ENCODE data around the gene ZNF789. TPM values are rescaled to one million over a fixed set of nuclear protein-coding genes. Genes with fewer than 3 reads are reported as not detected.
"Not testable (repeated sequence)": the region's sequence is repeated elsewhere in the genome, so short reads cannot be mapped to it uniquely, and the experiment has no call there.

ZNF789 gene
- total and polyA plus RNA-seq, 8 donors, result 3.6 to 21.9 (median 4.8) TPM

DNA sequence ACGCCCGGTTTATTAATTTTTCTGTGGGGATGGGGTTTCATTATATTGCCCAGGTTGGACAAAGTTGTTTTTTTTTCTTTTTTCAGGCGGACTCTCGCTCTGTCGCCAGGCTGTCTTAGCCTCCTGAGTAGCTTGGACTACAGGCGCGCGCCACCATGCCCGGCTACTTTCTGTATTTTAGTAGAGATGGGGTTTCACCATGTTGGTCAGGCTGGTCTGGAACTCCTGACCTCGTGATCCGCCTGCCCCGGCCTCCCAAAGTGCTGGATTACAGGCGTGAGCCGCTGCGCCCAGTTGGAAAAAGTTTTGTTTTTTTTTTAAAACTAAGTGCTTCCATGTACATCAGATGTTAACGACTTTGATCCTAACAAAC, 27.9 kb downstream of the ZNF789 start:
- H3K4me1 ChIP-seq, result peaks cover 2 to 16% (median 16%) of the 10 kb centered on the region in 3 donors
- peaks cover 0 to 3% (median 0%) of the 10 kb centered on the region in 3 donors for H3K36me3 ChIP-seq
- no peaks in the 10 kb centered on the region for H3K27me3 ChIP-seq
- no peaks in the 10 kb centered on the region for H3K9me3 ChIP-seq
- DNase-seq (no peak), FAIRE-seq (no peak), ATAC-seq (no peak)
- TF ChIP-seq, protein P1, sequence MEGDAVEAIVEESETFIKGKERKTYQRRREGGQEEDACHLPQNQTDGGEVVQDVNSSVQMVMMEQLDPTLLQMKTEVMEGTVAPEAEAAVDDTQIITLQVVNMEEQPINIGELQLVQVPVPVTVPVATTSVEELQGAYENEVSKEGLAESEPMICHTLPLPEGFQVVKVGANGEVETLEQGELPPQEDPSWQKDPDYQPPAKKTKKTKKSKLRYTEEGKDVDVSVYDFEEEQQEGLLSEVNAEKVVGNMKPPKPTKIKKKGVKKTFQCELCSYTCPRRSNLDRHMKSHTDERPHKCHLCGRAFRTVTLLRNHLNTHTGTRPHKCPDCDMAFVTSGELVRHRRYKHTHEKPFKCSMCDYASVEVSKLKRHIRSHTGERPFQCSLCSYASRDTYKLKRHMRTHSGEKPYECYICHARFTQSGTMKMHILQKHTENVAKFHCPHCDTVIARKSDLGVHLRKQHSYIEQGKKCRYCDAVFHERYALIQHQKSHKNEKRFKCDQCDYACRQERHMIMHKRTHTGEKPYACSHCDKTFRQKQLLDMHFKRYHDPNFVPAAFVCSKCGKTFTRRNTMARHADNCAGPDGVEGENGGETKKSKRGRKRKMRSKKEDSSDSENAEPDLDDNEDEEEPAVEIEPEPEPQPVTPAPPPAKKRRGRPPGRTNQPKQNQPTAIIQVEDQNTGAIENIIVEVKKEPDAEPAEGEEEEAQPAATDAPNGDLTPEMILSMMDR (IDR thresholded peaks at IDR 0.05), result no peak
- 41 to 42% methylated on average over 16 of the region's 16 CpGs for WGBS, 2 donors
- peak overlapping the region; percentile 75 to 92 (median 86) for H3K27ac ChIP-seq
- intact Hi-C loops (cut with DNase I), result no loop called here
- H3K4me3 ChIP-seq, result peak overlapping the region; percentile 70 to 82 (median 82)

DNA sequence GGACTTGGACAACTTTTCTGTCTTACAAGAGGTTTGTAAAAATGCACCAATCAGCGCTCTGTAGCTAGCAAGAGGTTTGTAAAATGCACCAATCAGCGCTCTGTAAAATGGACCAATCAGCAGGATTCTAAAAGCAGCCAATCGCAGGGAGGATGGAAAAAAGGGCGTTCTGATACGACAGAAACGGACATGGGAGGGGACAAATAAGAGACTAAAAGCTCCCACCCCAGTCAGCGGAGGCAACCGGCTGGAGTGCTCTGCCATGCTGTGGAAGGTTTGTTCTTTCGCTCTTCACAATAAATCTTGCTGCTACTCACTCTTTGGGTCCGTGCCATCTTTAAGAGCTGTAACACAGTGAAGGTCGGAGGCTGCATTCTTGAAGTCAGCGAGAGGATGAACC, 28.5 kb downstream of the ZNF789 start:
- ATAC-seq; H3K36me3 ChIP-seq; H3K9me3 ChIP-seq; H3K27ac ChIP-seq; H3K4me3 ChIP-seq; intact Hi-C loops (cut with DNase I); DNase-seq; H3K27me3 ChIP-seq; FAIRE-seq: not testable (repeated sequence)
- 91 to 92% methylated on average over 12 of the region's 12 CpGs for WGBS, 2 donors
- peaks cover 6 to 22% (median 22%) of the 10 kb centered on the region in 3 donors for H3K4me1 ChIP-seq

DNA sequence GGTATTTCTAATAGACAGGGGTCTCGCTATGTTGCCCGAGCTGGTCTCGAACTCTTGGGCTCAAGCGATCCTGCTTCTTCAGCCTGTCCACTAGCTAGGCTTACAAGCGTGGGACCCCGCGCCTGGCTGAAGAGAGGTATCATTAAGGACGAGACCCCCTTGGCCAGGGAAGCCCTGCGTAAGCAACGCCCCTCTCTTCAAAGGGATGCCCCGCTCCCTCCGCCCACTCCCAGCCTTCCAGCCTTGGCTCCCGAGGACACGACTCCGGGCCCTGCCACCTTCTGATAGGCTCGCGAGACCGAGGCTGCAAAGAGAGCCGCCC, 31.6 kb downstream of the ZNF789 start:
- TF ChIP-seq, protein P1 (IDR thresholded peaks at IDR 0.05), result no peak
- no peaks in the 10 kb centered on the region for H3K27me3 ChIP-seq
- WGBS, 2 donors, result 5 to 6% methylated on average over 19 of the region's 19 CpGs
- no peak for FAIRE-seq
- intact Hi-C loops (cut with DNase I), result no loop called here
- peak overlapping the region; percentile 70 to 93 (median 80) for H3K27ac ChIP-seq
- peaks cover 10 to 25% (median 13%) of the 10 kb centered on the region in 3 donors for H3K4me1 ChIP-seq
- DNase-seq, result no peak
- H3K4me3 ChIP-seq, result peak overlapping the region; percentile 66 to 83 (median 74)
- no peaks in the 10 kb centered on the region for H3K36me3 ChIP-seq
- ATAC-seq, result no peak
- H3K9me3 ChIP-seq, result no peaks in the 10 kb centered on the region

DNA sequence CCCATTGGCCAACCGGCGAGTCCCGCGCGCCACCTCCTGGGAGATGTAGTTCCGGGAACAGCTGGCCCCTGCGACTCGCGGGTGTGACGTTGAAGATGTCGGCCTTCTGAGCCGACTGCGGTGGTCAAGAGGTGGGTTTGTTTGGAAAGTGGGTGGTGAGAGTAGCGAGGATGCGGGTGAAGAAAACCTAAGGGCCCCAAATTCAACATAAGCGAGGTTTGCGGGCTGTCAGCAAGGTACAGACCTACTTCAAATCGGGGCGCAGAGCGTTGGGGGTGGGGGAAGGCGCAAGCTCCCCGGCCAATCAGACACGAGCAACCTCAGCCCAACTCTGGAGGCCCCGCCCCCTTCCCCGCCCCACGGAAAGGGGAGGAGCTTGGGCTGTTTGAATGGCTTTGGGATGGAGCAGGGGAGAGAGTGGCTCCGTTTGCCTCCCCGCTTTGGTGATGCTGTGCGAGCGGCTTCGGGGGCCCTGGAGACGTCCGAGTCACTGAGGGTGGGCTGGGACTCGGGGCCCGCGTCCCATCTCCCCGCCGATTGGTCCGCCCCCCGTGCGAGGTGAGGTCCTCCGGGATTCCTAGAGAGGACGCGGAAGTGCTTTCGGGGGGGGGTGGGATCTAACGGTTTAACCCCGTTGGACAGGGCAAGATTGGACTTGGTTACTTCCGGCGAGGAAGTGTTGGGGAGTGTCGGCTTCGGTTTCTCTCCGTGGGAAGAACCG, 32.1 kb downstream of the ZNF789 start, which contains the start of gene ZKSCAN5:
TSS of gene ZKSCAN5 (plus strand) at position 60 of the 721 bp plus-strand sequence. CDS start 1,383 bp downstream, outside the sequence.
- WGBS, 2 donors, result 1% methylated on average over 50 to 53 of the region's 53 CpGs
- peak within 1 kb of the TSS; percentile 70 to 93 (median 80) for H3K27ac ChIP-seq
- peak; percentile 91 to 96 (median 92) for ATAC-seq
- H3K36me3 ChIP-seq, result no peaks in the 10 kb centered on the region
- H3K27me3 ChIP-seq, result no peaks in the 10 kb centered on the region
- TF ChIP-seq, protein P1 (IDR thresholded peaks at IDR 0.05), result no peak
- intact Hi-C loops (cut with DNase I), result no loop called here
- H3K9me3 ChIP-seq, result no peaks in the 10 kb centered on the region
- H3K4me3 ChIP-seq, result peak within 1 kb of the TSS; percentile 66 to 83 (median 74)
- FAIRE-seq, result no peak
- DNase-seq, result peak; percentile 98 to 99 (median 98)
- H3K4me1 ChIP-seq, result peaks cover 10 to 25% (median 13%) of the 10 kb centered on the region in 3 donors

DNA sequence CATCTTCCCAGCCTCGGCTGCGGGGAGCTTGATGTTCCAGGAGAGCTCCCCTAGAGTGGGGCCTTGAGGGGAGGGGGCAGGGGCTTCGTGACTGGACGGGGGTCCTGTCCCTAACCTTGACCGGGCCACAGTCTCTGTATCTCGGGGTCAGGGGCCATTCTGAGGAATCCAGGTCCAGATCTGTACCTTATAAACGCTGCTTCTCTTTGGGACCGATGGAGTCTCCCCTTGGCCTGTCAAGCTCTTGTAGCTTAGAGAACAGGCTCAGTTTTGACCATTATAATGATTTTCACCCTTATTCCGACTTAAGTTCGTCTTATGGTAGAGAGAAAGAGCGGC, 32.6 kb downstream of the ZNF789 start:
- 0 to 2% methylated on average over 11 of the region's 11 CpGs for WGBS, 2 donors
- peak overlapping the region; percentile 66 to 83 (median 74) for H3K4me3 ChIP-seq

More for the DNA sequence above, 32.6 kb downstream of the ZNF789 start:
- H3K4me1 ChIP-seq, result peaks cover 10 to 25% (median 13%) of the 10 kb centered on the region in 3 donors
- TF ChIP-seq, protein P1 (IDR thresholded peaks at IDR 0.05), result no peak
- DNase-seq (no peak), FAIRE-seq (no peak), ATAC-seq (no peak)
- H3K9me3 ChIP-seq, result no peaks in the 10 kb centered on the region
- H3K27me3 ChIP-seq, result no peaks in the 10 kb centered on the region
- intact Hi-C loops (cut with DNase I), result no loop called here
- H3K36me3 ChIP-seq, result no peaks in the 10 kb centered on the region
- peak overlapping the region; percentile 70 to 93 (median 80) for H3K27ac ChIP-seq

Data from pancreas (tissue), 10 donors.